H1 (cell line): Measurements from ENCODE around the gene SLC35G2. TPM values are rescaled to one million over a fixed set of nuclear protein-coding genes. Genes with fewer than 3 reads are reported as not detected.

Source experiments
- CTCF ChIA-PET: fragments of 300-600 bp; sonication (Branson Sonifier 250); formaldehyde crosslinking; loops from one replicate; lab custom pipeline; 2021; ENCODE audit not compliant: partially characterized antibody; lab: Charles Lee
- POLR2A ChIA-PET: fragments of 300-600 bp; sonication (Branson Sonifier 250); formaldehyde crosslinking; loops from one replicate; lab custom pipeline; 2021; ENCODE audit warnings: inconsistent platforms; ENCODE audit not compliant: partially characterized antibody; lab: Charles Lee
- DNase-seq, 2 experiments: peaks; one replicate each; pipeline versions ENCODE4 v3.0.0 to v3.0.0-alpha.2; 2010 to 2022; ENCODE audit warnings: low spot score in 2 of 2, low read depth in 1 of 2, mixed read lengths in 1 of 2
- FAIRE-seq: peaks from 2 replicates; lab custom pipeline; 2011; peaks lifted over from hg19 to GRCh38; lab: Jason Lieb, UNC
- H2AFZ ChIP-seq: 2 replicates; pipeline ENCODE4 v1.8.1; 2012; ENCODE audit warnings: low read length, inconsistent platforms
- H2AK5ac ChIP-seq: 2 replicates; pipeline ENCODE4 v1.6.1; 2013; ENCODE audit warnings: low read depth, low read length
- H2BK120ac ChIP-seq: replicated peaks from 2 replicates; pipeline ENCODE3; 2013; ENCODE audit warnings: low read depth, low read length, inconsistent platforms
- H2BK12ac ChIP-seq: 2 replicates; pipeline ENCODE4 v1.6.1; 2013; ENCODE audit warnings: low read depth, low read length
- H2BK15ac ChIP-seq: 2 replicates; pipeline ENCODE4 v1.6.1; 2013; ENCODE audit warnings: low read length
- H2BK20ac ChIP-seq: 2 replicates; pipeline ENCODE4 v1.6.1; 2013; ENCODE audit warnings: low read length
- H2BK5ac ChIP-seq: 2 replicates; pipeline ENCODE4 v1.6.1; 2013; ENCODE audit warnings: low read depth, low read length
- H3K14ac ChIP-seq: 2 replicates; pipeline ENCODE4 v1.6.1; 2013; ENCODE audit warnings: inconsistent platforms; ENCODE audit not compliant: insufficient read length
- H3K18ac ChIP-seq: 2 replicates; pipeline ENCODE4 v1.6.1; 2013; ENCODE audit warnings: low read length; ENCODE audit errors: extremely low read depth
- H3K23ac ChIP-seq: 2 replicates; pipeline ENCODE4 v1.6.1; 2013; ENCODE audit warnings: inconsistent platforms; ENCODE audit not compliant: insufficient read length
- H3K23me2 ChIP-seq: 2 replicates; pipeline ENCODE4 v1.6.1; 2013; ENCODE audit warnings: low read depth, low read length
- H3K27ac ChIP-seq: 2 replicates; pipeline ENCODE4 v1.6.1; 2011; ENCODE audit warnings: low read depth, low read length, inconsistent platforms
- H3K27me3 ChIP-seq, 4 experiments: replicated peaks in 1 of 4; 1 replicate in 1 of 4; 2 replicates in 3 of 4; pipeline versions ENCODE4 v1.6.1 to v1.8.1; 2011 to 2013; ENCODE audit warnings: low read length in 3 of 4, mild to moderate bottlenecking in 3 of 4, inconsistent platforms in 2 of 4, mixed read lengths in 2 of 4, moderate library complexity in 1 of 4; ENCODE audit not compliant: control insufficient read depth in 3 of 4, insufficient read depth in 3 of 4; ENCODE audit errors: extremely low read depth in 1 of 4
- H3K36me3 ChIP-seq, 4 experiments: 2 replicates each; pipeline versions ENCODE4 v1.6.1 to v1.8.1; 2011 to 2013; ENCODE audit warnings: mild to moderate bottlenecking in 4 of 4, low read length in 3 of 4, moderate library complexity in 2 of 4, control low read depth in 1 of 4, inconsistent platforms in 1 of 4; ENCODE audit not compliant: insufficient read depth in 4 of 4, control insufficient read depth in 2 of 4
- H3K4ac ChIP-seq: replicated peaks from 2 replicates; pipeline ENCODE3; 2013; ENCODE audit warnings: low read length, low read depth, mixed read lengths, inconsistent platforms; ENCODE audit not compliant: insufficient read length
- H3K4me1 ChIP-seq, 4 experiments: replicated peaks in 1 of 4; 1 replicate in 1 of 4; 2 replicates in 3 of 4; pipeline versions ENCODE4 v1.6.1 to v1.8.1; 2011 to 2013; ENCODE audit warnings: low read length in 3 of 4, inconsistent platforms in 2 of 4, mixed read lengths in 1 of 4; ENCODE audit not compliant: insufficient read depth in 4 of 4, control insufficient read depth in 3 of 4
- H3K4me2 ChIP-seq, 2 experiments: 2 replicates each; pipeline versions ENCODE4 v1.6.1 to v1.8.1; 2011 to 2013; ENCODE audit warnings: low read depth in 2 of 2, low read length in 2 of 2, control low read depth in 1 of 2, inconsistent platforms in 1 of 2, mild to moderate bottlenecking in 1 of 2; ENCODE audit not compliant: insufficient read depth in 1 of 2
- H3K4me3 ChIP-seq, 4 experiments: fragments of 200-600, 300-600 bp in 1 of 4; sonication (generic), shearing (Covaris generic), sonication (Bioruptor Twin) in 1 of 4; 2 replicates each; pipeline versions ENCODE4 v1.5.1 to v1.8.1; 2011 to 2016; ENCODE audit warnings: low read length in 4 of 4, low read depth in 3 of 4, control low read depth in 2 of 4, inconsistent platforms in 2 of 4, mild to moderate bottlenecking in 2 of 4, mixed read lengths in 1 of 4, moderate library complexity in 1 of 4; ENCODE audit not compliant: insufficient read depth in 2 of 4; ENCODE audit errors: extremely low read depth in 1 of 4
- H3K56ac ChIP-seq: replicated peaks from 2 replicates; pipeline ENCODE3; 2013; ENCODE audit warnings: low read depth, mild to moderate bottlenecking, mixed read lengths, low read length, inconsistent platforms; ENCODE audit not compliant: insufficient read length
- H3K79me1 ChIP-seq: 2 replicates; pipeline ENCODE4 v1.6.1; 2013; ENCODE audit warnings: low read depth, low read length, control low read depth
- H3K79me2 ChIP-seq, 2 experiments: 2 replicates each; pipeline versions ENCODE4 v1.6.1 to v1.8.1; 2012 to 2013; ENCODE audit warnings: low read length in 2 of 2, mild to moderate bottlenecking in 2 of 2, inconsistent platforms in 1 of 2; ENCODE audit not compliant: insufficient read depth in 2 of 2, control insufficient read depth in 1 of 2
- H3K9ac ChIP-seq, 4 experiments: replicated peaks in 1 of 4; 1 replicate in 1 of 4; 2 replicates in 3 of 4; pipeline versions ENCODE4 v1.6.1 to v1.8.1; 2011 to 2013; ENCODE audit warnings: low read depth in 3 of 4, low read length in 3 of 4, control low read depth in 2 of 4, mild to moderate bottlenecking in 2 of 4, moderate library complexity in 2 of 4, inconsistent platforms in 1 of 4; ENCODE audit errors: extremely low read depth in 1 of 4
- H3K9me3 ChIP-seq, 2 experiments: 2 replicates each; pipeline versions ENCODE4 v1.6.1 to v1.8.1; 2012 to 2013; ENCODE audit warnings: mild to moderate bottlenecking in 2 of 2, moderate library complexity in 2 of 2, control low read depth in 1 of 2, inconsistent platforms in 1 of 2, low read depth in 1 of 2, low read length in 1 of 2, mixed read lengths in 1 of 2; ENCODE audit not compliant: insufficient read depth in 2 of 2
- H4K20me1 ChIP-seq, 2 experiments: replicated peaks in 1 of 2; 2 replicates each; pipeline versions ENCODE3 to v1.8.1; 2011 to 2013; ENCODE audit warnings: inconsistent platforms in 2 of 2, low read length in 2 of 2, mild to moderate bottlenecking in 1 of 2; ENCODE audit not compliant: insufficient read depth in 2 of 2, control insufficient read depth in 1 of 2
- H4K5ac ChIP-seq: 2 replicates; pipeline ENCODE4 v1.6.1; 2013; ENCODE audit warnings: low read length, low read depth, mixed read lengths, inconsistent platforms; ENCODE audit not compliant: insufficient read length
- H4K8ac ChIP-seq: 2 replicates; pipeline ENCODE4 v1.8.0; 2013; ENCODE audit warnings: mild to moderate bottlenecking, moderate library complexity, low read length, inconsistent platforms; ENCODE audit not compliant: insufficient read depth; ENCODE audit errors: extremely low read depth
- H4K91ac ChIP-seq: replicated peaks from 2 replicates; pipeline ENCODE3; 2013; ENCODE audit warnings: low read length, mixed read lengths, inconsistent platforms; ENCODE audit not compliant: insufficient read length
- HDAC2 ChIP-seq, 2 experiments: fragments of 300-600 bp in 1 of 2; sonication (generic) in 1 of 2; IDR thresholded peaks; 2 replicates each; pipeline ENCODE4 v1.6.1; 2011 to 2012; ENCODE audit warnings: low read depth in 2 of 2, low read length in 2 of 2, mild to moderate bottlenecking in 2 of 2, moderate library complexity in 2 of 2, borderline replicate concordance in 1 of 2, inconsistent platforms in 1 of 2
- TBP ChIP-seq: IDR thresholded peaks from 2 replicates; pipeline ENCODE4 v1.6.1; 2011; ENCODE audit warnings: low read depth, low read length, improper control_type of control experiment
- polyA plus RNA-seq, 7 experiments: library from polyadenylated mRNA; depleted of rRNA in 3 of 7; stranded (reverse) in 5 of 7; unstranded in 2 of 7; fragments of >200 nt in 5 of 7; fragments of 200-250 nt in 2 of 7; gene quantifications; 1 replicate in 5 of 7; 2 replicates in 1 of 7; 4 replicates in 1 of 7; pipeline versions ENCODE4 v1.2.1 to v1.2.3, GENCODE V29; 2011 to 2013; ENCODE audit warnings: missing spikeins in 2 of 7, mixed read lengths in 2 of 7
- total RNA-seq: library from RNA; stranded (reverse); fragmentation: NEBNext Ultra II Directional; extraction: Animal tissue kit (Norgen Biotek cat#: 25700); gene quantifications from 2 replicates; pipeline ENCODE4 v1.2.1, GENCODE V29; 2021

SLC35G2 gene
- total and polyA plus RNA-seq, 2 of the 8 experiments (the other 6 are each of a cell fraction or from before 2014, with no cell fraction given), result 5.2 to 6.4 TPM

- Histone ChIP-seq H4K91ac (no peak overlapping the region), H3K9ac (no peak overlapping the region), H4K20me1 (peaks cover 1 to 8% of the 10 kb centered on the region in 2 experiments), H4K5ac (no peak overlapping the region), H3K79me2 (peaks cover 0 to 67% of the 10 kb centered on the region in 2 experiments; a peak in 2 of 4 replicates), H3K56ac (no peak overlapping the region), H3K4me2 (no peak overlapping the region), H3K4ac (no peak overlapping the region), H3K27me3 (no peaks in the 10 kb centered on the region), H2BK12ac (no peak overlapping the region), H3K23ac (no peak overlapping the region), H3K4me3 (no peak overlapping the region), H3K4me1 (peaks cover 0 to 9% (median 1%) of the 10 kb centered on the region in 4 experiments; a peak in 3 of 7 replicates), H3K14ac (no peak overlapping the region), H2AFZ (no peak overlapping the region), H3K36me3 (peaks cover 0 to 11% (median 2%) of the 10 kb centered on the region in 4 experiments; a peak in 5 of 8 replicates), H2BK15ac (no peak overlapping the region), H3K18ac (no peak overlapping the region), H2BK120ac (no peak overlapping the region), H3K9me3 (no peaks in the 10 kb centered on the region), H3K23me2 (peaks cover 11% of the 10 kb centered on the region), H3K27ac (no peak overlapping the region), H3K79me1 (peaks cover 7% of the 10 kb centered on the region; the same call in 1 of the 2 replicates), H2BK20ac (no peak overlapping the region), H4K8ac (no peak overlapping the region), H2BK5ac (no peak overlapping the region), H2AK5ac (no peak overlapping the region)
- FAIRE-seq (no peak), DNase-seq (no peak)
- TF ChIP-seq HDAC2 (IDR thresholded peaks at IDR 0.05; ENCODE audit: borderline replicate concordance in 1 of 2, low read depth in 2 of 2, low read length in 2 of 2), result no peak
- TF ChIP-seq TBP, result no peak
- CTCF ChIA-PET, result interaction anchor here (0.6 to 1.2 kb wide), 3 partner anchors 93 to 466 kb away, joined by 3 read pairs; no protein-coding TSS in a partner anchor
- POLR2A ChIA-PET, result interaction anchor here (5.8 kb wide), 1 partner anchor 106 kb away, joined by 39 read pairs; the partner anchor contains the start of gene STAG1
Observed at GRCh38 chr3:136858381-136858780, 39.5 kb downstream of the SLC35G2 start.
